Measurements from ENCODE around the gene ANAPC10. TPM values are rescaled to one million over a fixed set of nuclear protein-coding genes. Genes with fewer than 3 reads are reported as not detected.

ANAPC10 gene
- total and polyA plus RNA-seq, 2 of the 4 experiments (the other 2 are of a cell fraction), result 17.1 to 22.4 TPM

GRCh38 chr4:145131848-145132247 lies 33.9 kb upstream of the ANAPC10 start:
- Histone ChIP-seq H2AFZ (replicated peaks; ENCODE audit: low read length, poor library complexity) (no peak overlapping the region), H3K27me3 (ENCODE audit: control insufficient read depth, insufficient read depth, low read length) (no peaks in the 10 kb centered on the region), H3K4ac (ENCODE audit: low read depth, low read length) (no peak overlapping the region), H4K20me1 (ENCODE audit: insufficient read depth, low read length) (no peaks in the 10 kb centered on the region), H4K5ac (ENCODE audit: low read depth, low read length) (no peak overlapping the region), H2AK9ac (replicated peaks; ENCODE audit: low read depth, low read length, poor library complexity) (no peak overlapping the region), H3K23ac (ENCODE audit: low read depth, low read length) (no peak overlapping the region), H2BK5ac (ENCODE audit: low read depth, low read length, poor library complexity, severe bottlenecking) (peak overlapping the region; percentile 87), H3K18ac (ENCODE audit: low read depth, low read length) (no peak overlapping the region), H3K9ac (ENCODE audit: low read depth, low read length) (no peak overlapping the region), H3K27ac (ENCODE audit: insufficient read depth, low read length) (no peak overlapping the region), H3K14ac (replicated peaks; ENCODE audit: low read depth, low read length) (no peak overlapping the region), H2BK20ac (ENCODE audit: low read depth, low read length) (no peak overlapping the region), H3K4me1 (ENCODE audit: control insufficient read depth, insufficient read depth, low read length) (peaks cover 10% of the 10 kb centered on the region; the same call in 1 of the 2 replicates), H2BK15ac (ENCODE audit: low read depth, low read length) (no peak overlapping the region), H3K4me2 (ENCODE audit: low read depth, low read length) (no peak overlapping the region), H3K9me3 (ENCODE audit: control insufficient read depth, insufficient read depth, low read length) (no peaks in the 10 kb centered on the region), H4K8ac (ENCODE audit: low read depth in 2 of 2, low read length in 2 of 2) (no peak overlapping the region), H3K36me3 (ENCODE audit: control insufficient read depth, insufficient read depth, low read length) (peaks cover 1% of the 10 kb centered on the region; the same call in 1 of the 2 replicates), H3K4me3 (ENCODE audit: insufficient read depth, low read depth, low read length) (no peak overlapping the region), H2AK5ac (ENCODE audit: low read depth, low read length) (no peak overlapping the region), H2BK120ac (ENCODE audit: low read depth, low read length) (no peak overlapping the region), H4K91ac (ENCODE audit: insufficient read depth, low read depth, low read length) (no peak overlapping the region), H3K79me1 (ENCODE audit: low read depth in 1 of 2, low read length in 2 of 2) (peaks cover 0 to 11% of the 10 kb centered on the region in 2 experiments; a peak in 2 of 4 replicates), H3K9me1 (ENCODE audit: insufficient read depth, low read length) (0 out of 2 replicates have a peak, but pooled peaks cover 6% of the 10 kb centered on the region), H3K56ac (ENCODE audit: extremely low read depth, insufficient read depth, low read length) (no peak overlapping the region)
- ChIA-PET POLR2A (ENCODE audit: unreplicated experiment) (no interaction called here), CTCF (interaction anchor here (0.7 to 1.4 kb wide), 2 partner anchors 10 to 1625 kb away, joined by 3 read pairs; no protein-coding TSS in a partner anchor)
- in situ Hi-C loops (cut with MboI; ENCODE audit: low sequenced_read_pairs), result no loop called here
- no TSS peak for BruUV-seq (replicated peaks)
- intact Hi-C loops (cut with micrococcal nuclease), result no loop called here
- ATAC-seq (ENCODE audit: low read depth) (no peak), DNase-seq (no peak)
- TF ChIP-seq RAD21 (IDR thresholded peaks at IDR 0.05; ENCODE audit: low read length) (no peak), MXI1 (IDR thresholded peaks at IDR 0.05; ENCODE audit: borderline replicate concordance, low read depth, low read length) (no peak), SMC3 (IDR thresholded peaks at IDR 0.05; ENCODE audit: low read depth, low read length) (no peak), RCOR1 (IDR thresholded peaks at IDR 0.05; ENCODE audit: insufficient replicate concordance, low read length) (no peak), ELK1 (IDR thresholded peaks at IDR 0.05; ENCODE audit: borderline replicate concordance, low read depth, low read length) (no peak), MAZ (IDR thresholded peaks at IDR 0.05; ENCODE audit: borderline replicate concordance, low read depth, low read length) (no peak), CEBPB (IDR thresholded peaks at IDR 0.05; ENCODE audit: low read depth, low read length) (no peak)
- 97% methylated on average over 4 of the region's 12 CpGs; no CpG with 5 or more reads in 1 of the 2 experiments for whole genome bisulfite sequencing, 2 experiments (ENCODE audit: extremely low coverage in 2 of 2, insufficient read length in 1 of 2)
- dilution Hi-C loops (cut with HindIII; ENCODE audit: low sequenced_read_pairs, unreplicated experiment), result no loop called here

All from IMR-90 (cell line).